ENCODE data around the gene PCDHB13. TPM values are rescaled to one million over a fixed set of nuclear protein-coding genes. Genes with fewer than 3 reads are reported as not detected.
"Not testable (repeated sequence)": the region's sequence is repeated elsewhere in the genome, so short reads cannot be mapped to it uniquely, and the experiment has no call there.

The PCDHB13 gene
- total RNA-seq, 2 donors from 2014 or later: 0.40 to 1.3 TPM

DNA sequence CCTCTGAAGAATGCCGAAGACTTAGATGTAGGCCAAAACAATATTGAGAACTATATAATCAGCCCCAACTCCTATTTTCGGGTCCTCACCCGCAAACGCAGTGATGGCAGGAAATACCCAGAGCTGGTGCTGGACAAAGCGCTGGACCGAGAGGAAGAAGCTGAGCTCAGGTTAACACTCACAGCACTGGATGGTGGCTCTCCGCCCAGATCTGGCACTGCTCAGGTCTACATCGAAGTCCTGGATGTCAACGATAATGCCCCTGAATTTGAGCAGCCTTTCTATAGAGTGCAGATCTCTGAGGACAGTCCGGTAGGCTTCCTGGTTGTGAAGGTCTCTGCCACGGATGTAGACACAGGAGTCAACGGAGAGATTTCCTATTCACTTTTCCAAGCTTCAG is 864 bp downstream of the PCDHB13 start:
- H3K4me3 ChIP-seq; DNase-seq; H3K27ac ChIP-seq; H3K36me3 ChIP-seq; H3K9ac ChIP-seq (ENCODE audit: low read depth in 2 of 2, low read length in 2 of 2); H3K9me3 ChIP-seq; H3K4me1 ChIP-seq; intact Hi-C loops (cut with DNase I); H3K27me3 ChIP-seq: not testable (repeated sequence)

- DNase-seq; intact Hi-C loops (cut with DNase I); H3K9me3 ChIP-seq; H3K27me3 ChIP-seq; H3K4me3 ChIP-seq; H3K4me1 ChIP-seq; H3K27ac ChIP-seq; H3K9ac ChIP-seq (ENCODE audit: low read depth in 2 of 2, low read length in 2 of 2); H3K36me3 ChIP-seq: not testable (repeated sequence)
Observed at GRCh38 chr5:141215504-141215903, 1.8 kb downstream of the PCDHB13 start.

- H3K27me3 ChIP-seq; H3K9ac ChIP-seq (ENCODE audit: low read depth in 2 of 2, low read length in 2 of 2); H3K4me1 ChIP-seq; H3K36me3 ChIP-seq; DNase-seq; H3K27ac ChIP-seq; H3K9me3 ChIP-seq; intact Hi-C loops (cut with DNase I); H3K4me3 ChIP-seq: not testable (repeated sequence)
Observed at GRCh38 chr5:141216035-141216434, 2.3 kb downstream of the PCDHB13 start.

DNA sequence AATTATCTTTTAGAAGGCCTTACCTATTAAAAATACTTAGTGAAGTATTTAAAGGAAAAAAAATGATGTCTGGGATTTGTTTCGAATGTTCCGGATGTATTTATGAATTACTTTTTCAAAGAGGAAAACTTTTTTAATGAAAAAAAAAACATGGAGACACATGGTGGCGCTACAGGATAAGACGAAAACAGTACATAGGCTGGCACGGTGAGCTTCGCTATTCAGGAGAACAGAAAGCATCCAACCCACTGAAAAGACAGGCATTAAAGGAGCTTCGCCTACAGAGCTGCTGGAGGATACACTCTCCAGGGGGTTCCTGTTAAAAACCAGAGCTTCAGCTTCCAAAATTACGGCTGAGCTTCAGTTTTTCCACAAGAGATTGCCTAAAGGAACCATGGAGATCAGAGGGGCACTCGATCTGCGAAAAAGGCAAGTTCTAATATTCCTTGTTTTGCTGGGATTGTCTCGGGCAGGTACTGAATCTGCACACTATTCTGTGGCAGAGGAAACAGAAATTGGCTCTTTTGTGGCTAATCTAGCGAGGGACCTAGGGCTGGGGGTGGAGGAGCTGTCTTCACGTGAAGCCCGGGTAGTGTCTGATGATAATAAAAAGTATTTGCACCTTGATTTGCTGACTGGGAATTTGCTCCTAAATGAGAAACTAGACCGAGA is 9.5 kb downstream of the PCDHB13 start, which contains the start of gene PCDHB14:
TSS of gene PCDHB14 (plus strand) at position 232 of the 672 bp plus-strand sequence. CDS start at position 395, 163 bp downstream.
- Histone ChIP-seq H3K27ac (no peak within 1 kb of the TSS), H3K36me3 (no peaks in the 10 kb centered on the region), H3K27me3 (no peaks in the 10 kb centered on the region), H3K4me3 (no peak within 1 kb of the TSS), H3K4me1 (no peaks in the 10 kb centered on the region), H3K9me3 (no peaks in the 10 kb centered on the region), H3K9ac (ENCODE audit: low read depth in 2 of 2, low read length in 2 of 2) (peak within 1 kb of the TSS in 1 of 2 donors; percentile 2)
- TF ChIP-seq, protein P1, sequence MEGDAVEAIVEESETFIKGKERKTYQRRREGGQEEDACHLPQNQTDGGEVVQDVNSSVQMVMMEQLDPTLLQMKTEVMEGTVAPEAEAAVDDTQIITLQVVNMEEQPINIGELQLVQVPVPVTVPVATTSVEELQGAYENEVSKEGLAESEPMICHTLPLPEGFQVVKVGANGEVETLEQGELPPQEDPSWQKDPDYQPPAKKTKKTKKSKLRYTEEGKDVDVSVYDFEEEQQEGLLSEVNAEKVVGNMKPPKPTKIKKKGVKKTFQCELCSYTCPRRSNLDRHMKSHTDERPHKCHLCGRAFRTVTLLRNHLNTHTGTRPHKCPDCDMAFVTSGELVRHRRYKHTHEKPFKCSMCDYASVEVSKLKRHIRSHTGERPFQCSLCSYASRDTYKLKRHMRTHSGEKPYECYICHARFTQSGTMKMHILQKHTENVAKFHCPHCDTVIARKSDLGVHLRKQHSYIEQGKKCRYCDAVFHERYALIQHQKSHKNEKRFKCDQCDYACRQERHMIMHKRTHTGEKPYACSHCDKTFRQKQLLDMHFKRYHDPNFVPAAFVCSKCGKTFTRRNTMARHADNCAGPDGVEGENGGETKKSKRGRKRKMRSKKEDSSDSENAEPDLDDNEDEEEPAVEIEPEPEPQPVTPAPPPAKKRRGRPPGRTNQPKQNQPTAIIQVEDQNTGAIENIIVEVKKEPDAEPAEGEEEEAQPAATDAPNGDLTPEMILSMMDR (IDR thresholded peaks at IDR 0.05): no peak
- intact Hi-C loops (cut with DNase I): no loop called here
- DNase-seq: no peak

GRCh38 chr5:141224844-141225243 is 11.1 kb downstream of the PCDHB13 start:
- H3K4me1 ChIP-seq; H3K27me3 ChIP-seq; DNase-seq; H3K27ac ChIP-seq; H3K36me3 ChIP-seq; H3K9me3 ChIP-seq; H3K9ac ChIP-seq (ENCODE audit: low read depth in 2 of 2, low read length in 2 of 2); H3K4me3 ChIP-seq; intact Hi-C loops (cut with DNase I): not testable (repeated sequence)

GRCh38 chr5:141225421-141225820 is 11.7 kb downstream of the PCDHB13 start:
- DNase-seq; H3K27ac ChIP-seq; H3K9me3 ChIP-seq; H3K4me1 ChIP-seq; H3K4me3 ChIP-seq; intact Hi-C loops (cut with DNase I); H3K36me3 ChIP-seq; H3K9ac ChIP-seq (ENCODE audit: low read depth in 2 of 2, low read length in 2 of 2); H3K27me3 ChIP-seq: not testable (repeated sequence)

GRCh38 chr5:141234109-141234667 is 20.5 kb downstream of the PCDHB13 start:
- H3K9ac ChIP-seq (ENCODE audit: low read depth in 2 of 2, low read length in 2 of 2): no peak overlapping the region
- H3K27me3 ChIP-seq: no peaks in the 10 kb centered on the region
- H3K27ac ChIP-seq: no peak overlapping the region
- intact Hi-C loops (cut with DNase I): no loop called here
- H3K4me3 ChIP-seq: no peak overlapping the region
- H3K36me3 ChIP-seq: no peaks in the 10 kb centered on the region
- peaks cover 5% of the 10 kb centered on the region for H3K9me3 ChIP-seq
- TF ChIP-seq, protein P1 (IDR thresholded peaks at IDR 0.05): no peak
- no peaks in the 10 kb centered on the region for H3K4me1 ChIP-seq
- DNase-seq: no peak

DNA sequence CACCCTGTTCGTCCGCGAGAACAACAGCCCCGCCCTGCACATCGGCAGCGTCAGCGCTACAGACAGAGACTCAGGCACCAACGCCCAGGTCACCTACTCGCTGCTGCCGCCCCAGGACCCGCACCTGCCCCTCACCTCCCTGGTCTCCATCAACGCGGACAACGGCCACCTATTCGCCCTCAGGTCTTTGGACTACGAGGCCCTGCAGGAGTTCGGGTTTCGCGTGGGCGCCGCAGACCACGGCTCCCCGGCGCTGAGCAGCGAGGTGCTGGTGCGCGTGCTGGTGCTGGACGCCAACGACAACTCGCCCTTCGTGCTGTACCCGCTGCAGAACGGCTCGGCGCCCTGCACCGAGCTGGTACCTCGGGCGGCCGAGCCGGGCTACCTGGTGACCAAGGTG is 22.2 kb downstream of the PCDHB13 start:
- H3K9ac ChIP-seq (ENCODE audit: low read depth in 2 of 2, low read length in 2 of 2); DNase-seq; H3K4me1 ChIP-seq; H3K36me3 ChIP-seq; intact Hi-C loops (cut with DNase I); H3K27ac ChIP-seq; H3K27me3 ChIP-seq; H3K4me3 ChIP-seq: not testable (repeated sequence)
- peaks cover 12% of the 10 kb centered on the region for H3K9me3 ChIP-seq

Measured in colonic mucosa (tissue), 4 donors.